22Rv1 (cell line): Measurements from ENCODE around the gene MAP4K2.

Experiments used
- H3K27ac ChIP-seq: fragments of 450-650 bp; 2 replicates; pipeline ENCODE4 v1.5.1; 2017
- CTCF ChIP-seq: fragments of 450-650 bp; IDR thresholded peaks from 2 replicates; pipeline ENCODE4 v1.5.1; 2017; ENCODE audit warnings: mild to moderate bottlenecking
- ZFX ChIP-seq: fragments of 450-650 bp; IDR thresholded peaks from 2 replicates; pipeline ENCODE4 v1.6.1; 2017; ENCODE audit warnings: antibody characterized with exemption, borderline replicate concordance

Gene MAP4K2

DNA sequence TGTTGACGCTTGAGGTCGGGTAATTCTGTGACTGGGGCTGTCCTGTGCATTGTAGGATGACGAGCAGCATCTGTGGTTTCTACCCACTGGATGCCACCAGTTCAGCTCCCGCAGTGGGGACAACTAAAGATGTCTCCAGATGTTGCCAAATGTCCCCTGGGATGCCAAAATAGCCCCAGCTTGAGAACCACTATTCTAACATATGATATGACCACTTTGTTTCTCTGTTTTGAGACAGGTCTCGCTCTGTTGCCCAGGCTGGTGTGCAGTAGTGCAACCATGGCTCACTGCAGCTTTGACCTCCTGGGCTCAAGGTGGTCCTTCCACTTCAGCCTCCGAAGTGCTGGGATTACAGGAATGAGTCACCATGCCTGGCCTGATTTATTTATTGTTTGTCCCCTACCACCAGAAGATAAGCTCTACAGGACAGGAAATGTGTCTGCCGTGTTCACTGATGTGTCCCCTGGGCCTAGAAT lies 11.7 kb upstream of the MAP4K2 start:
- no peak overlapping the region for H3K27ac ChIP-seq
- no peak for TF ChIP-seq ZFX
- no peak for TF ChIP-seq CTCF

DNA sequence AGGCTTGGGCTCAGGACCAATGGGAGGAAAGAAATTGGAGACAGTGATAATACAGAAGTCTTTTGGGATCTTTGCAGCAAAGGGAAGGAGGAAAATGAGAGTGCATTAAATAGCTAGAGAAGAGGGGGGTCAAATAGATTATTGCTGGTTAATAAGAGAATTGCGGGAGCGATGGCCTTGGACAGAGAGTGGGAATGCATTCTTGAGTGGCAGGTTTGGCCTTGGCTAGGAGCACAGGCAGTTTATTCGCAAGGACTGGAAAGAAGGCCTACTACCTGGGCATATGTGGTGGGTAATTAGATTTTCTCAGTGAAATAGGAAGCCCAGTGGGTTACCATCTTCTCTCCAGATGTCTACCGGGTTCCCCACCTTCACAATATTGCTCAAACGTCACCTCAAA lies 10.8 kb upstream of the MAP4K2 start:
- TF ChIP-seq CTCF (no peak), ZFX (no peak)
- H3K27ac ChIP-seq = no peak overlapping the region

- peak overlapping the region; percentile 89 for H3K27ac ChIP-seq
- TF ChIP-seq ZFX = no peak
- TF ChIP-seq CTCF = no peak
These were observed 7.9 kb upstream of the MAP4K2 start for GRCh38 chr11:64810891-64811272.

GRCh38 chr11:64810271-64810890 lies 7.4 kb upstream of the MAP4K2 start, which contains the start of gene MEN1:
Gene MEN1, minus strand, starts transcription at chr11:64810551. Its CDS starts 442 bp downstream, at chr11:64810109.
- TF ChIP-seq ZFX = no peak
- no peak for TF ChIP-seq CTCF

DNA sequence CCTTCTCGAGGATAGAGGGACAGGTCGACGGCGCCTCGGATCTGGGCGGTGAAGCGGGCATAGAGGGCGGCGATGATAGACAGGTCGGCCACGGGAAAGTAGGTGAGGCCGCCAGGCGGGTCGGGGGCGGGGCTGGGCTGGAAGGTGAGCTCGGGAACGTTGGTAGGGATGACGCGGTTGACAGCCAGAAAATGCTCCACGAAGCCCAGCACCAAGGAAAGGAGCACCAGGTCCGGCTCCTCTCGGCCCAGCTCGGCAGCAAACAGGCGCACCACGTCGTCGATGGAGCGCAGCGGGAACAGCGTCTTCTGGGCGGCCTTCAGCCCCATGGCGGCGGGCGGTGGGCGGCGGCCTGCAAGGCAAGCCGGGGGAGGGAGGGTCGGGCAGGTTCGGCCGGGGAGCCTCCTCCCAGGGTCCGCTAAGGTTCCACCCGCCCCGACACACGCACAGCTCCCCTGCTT lies 6.8 kb upstream of the MAP4K2 start:
- peak overlapping the region; percentile 89 for H3K27ac ChIP-seq
- TF ChIP-seq CTCF (no peak), ZFX (no peak)

More at GRCh38 chr11:64810271-64810890, 7.4 kb upstream of the MAP4K2 start, which contains the start of gene MEN1:
- peak within 1 kb of the TSS; percentile 89 for H3K27ac ChIP-seq

- H3K27ac ChIP-seq = peak overlapping the region; percentile 88
- TF ChIP-seq CTCF (no peak), ZFX (no peak)
These were observed 2.5 kb upstream of the MAP4K2 start for GRCh38 chr11:64805481-64805880.

GRCh38 chr11:64804346-64805210 lies 1.6 kb upstream of the MAP4K2 start:
- TF ChIP-seq CTCF (peak; percentile 51), ZFX (no peak)
- H3K27ac ChIP-seq = peak overlapping the region; percentile 88
